IMR-90 (cell line): Measurements from ENCODE around the gene CD320.

Experiments
- CEBPB ChIP-seq: IDR thresholded peaks from 2 replicates; pipeline ENCODE4 v1.6.1; 2012; ENCODE audit warnings: low read depth, low read length, improper control_type of control experiment
- CTCF ChIP-seq: conservative IDR thresholded peaks from 2 replicates; pipeline ENCODE4 v1.5.1; 2012; ENCODE audit warnings: mild to moderate bottlenecking, low read depth, low read length, improper control_type of control experiment
- ELK1 ChIP-seq: fragments of 150-350 bp; IDR thresholded peaks from 2 replicates; pipeline ENCODE4 v1.6.1; 2016; ENCODE audit warnings: low read depth, mild to moderate bottlenecking, low read length, moderate library complexity, borderline replicate concordance
- MAFK ChIP-seq: IDR thresholded peaks from 2 replicates; pipeline ENCODE4 v1.6.1; 2012; ENCODE audit warnings: low read depth, low read length, improper control_type of control experiment
- POLR2A ChIP-seq: IDR thresholded peaks from 2 replicates; pipeline ENCODE4 v1.6.1; 2012; ENCODE audit warnings: mild to moderate bottlenecking, low read depth, low read length
- RAD21 ChIP-seq: IDR thresholded peaks from 2 replicates; pipeline ENCODE4 v1.6.1; 2012; ENCODE audit warnings: low read length, improper control_type of control experiment
- RCOR1 ChIP-seq: IDR thresholded peaks from 2 replicates; pipeline ENCODE4 v1.6.1; 2012; ENCODE audit warnings: mild to moderate bottlenecking, low read length, improper control_type of control experiment; ENCODE audit not compliant: insufficient replicate concordance
- RFX5 ChIP-seq: IDR thresholded peaks from 2 replicates; pipeline ENCODE4 v1.8.0; 2012; ENCODE audit warnings: low read depth, mild to moderate bottlenecking, low read length, moderate library complexity
- TF ChIP-seq, protein P1 (sequence below): fragments of 150-350 bp; IDR thresholded peaks from 2 replicates; pipeline ENCODE4 v1.6.1; 2017; ENCODE audit warnings: mild to moderate bottlenecking, antibody characterized with exemption, low read length, low read depth

DNA sequence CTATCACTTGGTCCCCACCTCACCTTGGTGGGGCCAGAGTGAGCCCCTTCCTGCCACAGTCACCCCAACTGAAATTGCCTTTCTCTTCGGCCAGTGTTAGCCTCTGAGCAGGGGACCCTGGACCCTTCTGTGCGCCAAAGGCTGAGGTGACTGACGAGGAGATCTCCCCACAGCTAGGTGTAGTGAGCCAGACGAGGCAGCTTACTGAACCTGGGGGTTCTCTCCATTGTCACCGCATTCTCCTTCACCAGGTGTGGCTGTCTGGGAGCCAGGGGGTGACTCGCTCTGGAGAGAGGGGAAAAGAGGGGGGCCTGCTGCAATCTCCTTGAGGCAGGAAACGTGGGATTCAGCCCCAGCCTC is 14.5 kb upstream of the CD320 start:
- TF ChIP-seq CTCF (no peak), POLR2A (no peak), RAD21 (no peak), MAFK (no peak), RCOR1 (no peak), CEBPB (no peak), ELK1 (no peak), RFX5 (no peak)
- TF ChIP-seq, protein P1, sequence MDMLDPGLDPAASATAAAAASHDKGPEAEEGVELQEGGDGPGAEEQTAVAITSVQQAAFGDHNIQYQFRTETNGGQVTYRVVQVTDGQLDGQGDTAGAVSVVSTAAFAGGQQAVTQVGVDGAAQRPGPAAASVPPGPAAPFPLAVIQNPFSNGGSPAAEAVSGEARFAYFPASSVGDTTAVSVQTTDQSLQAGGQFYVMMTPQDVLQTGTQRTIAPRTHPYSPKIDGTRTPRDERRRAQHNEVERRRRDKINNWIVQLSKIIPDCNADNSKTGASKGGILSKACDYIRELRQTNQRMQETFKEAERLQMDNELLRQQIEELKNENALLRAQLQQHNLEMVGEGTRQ = no peak
